GM12878 (cell line): ENCODE results near the gene IRF6. TPM values are rescaled to one million over a fixed set of nuclear protein-coding genes. Genes with fewer than 3 reads are reported as not detected.

Source experiments
- ATAC-seq: fragments of 200-7000 bp; cut with Tn5 transposase; 3 replicates; pipeline ENCODE4 v1.9.1; 2020; ENCODE audit warnings: mild to moderate bottlenecking, moderate library complexity
- BruUV-seq: library from RNA; stranded (reverse); fragments of 400-500 nt; replicated peaks from 2 replicates; lab custom pipeline; 2021; lab: Mats Ljungman, UMichigan
- CTCF ChIA-PET: fragments of 300-600 bp; sonication (Branson Sonifier 250); formaldehyde crosslinking; extraction: SDS; loops from one replicate; lab custom pipeline; 2021; ENCODE audit warnings: inconsistent platforms; lab: Yijun Ruan, JAX
- POLR2A ChIA-PET: fragments of 350-600 bp; formaldehyde crosslinking; extraction: SDS; loops from one replicate; lab custom pipeline; 2021; ENCODE audit warnings: inconsistent platforms; lab: Charles Lee
- RAD21 ChIA-PET: fragments of 300-600 bp; sonication (Branson Sonifier 250); formaldehyde crosslinking; loops from one replicate; lab custom pipeline; 2023; ENCODE audit warnings: antibody characterized with exemption; ENCODE audit not compliant: unreplicated experiment; lab: Charles Lee
- SMC1A ChIA-PET: fragments of 300-600 bp; sonication (Branson Sonifier 250); formaldehyde crosslinking; loops from one replicate; lab custom pipeline; 2023; ENCODE audit not compliant: unreplicated experiment, uncharacterized antibody; lab: Charles Lee
- DNase-seq: peaks from one replicate; pipeline ENCODE4 v3.0.0-alpha.2; 2011; ENCODE audit warnings: low read depth, low spot score
- FAIRE-seq: peaks from 3 replicates; lab custom pipeline; 2011; peaks lifted over from hg19 to GRCh38; lab: Jason Lieb, UNC
- H2AFZ ChIP-seq: 2 replicates; pipeline ENCODE4 v1.6.0; 2011; ENCODE audit warnings: low read depth, low read length, control low read depth; ENCODE audit not compliant: control insufficient read depth
- H3K27ac ChIP-seq: 2 replicates; pipeline ENCODE4 v1.5.1; 2011; ENCODE audit warnings: control low read depth; ENCODE audit not compliant: control insufficient read depth, insufficient read depth
- H3K27me3 ChIP-seq, 2 experiments: replicated peaks in 1 of 2; 2 replicates each; pipeline versions ENCODE4 v1.6.0 to v1.6.1; 2011; ENCODE audit warnings: low read length in 1 of 2; ENCODE audit not compliant: control insufficient read depth in 2 of 2, insufficient read depth in 2 of 2
- H3K36me3 ChIP-seq, 2 experiments: 2 replicates each; pipeline ENCODE4 v1.5.1; 2011; ENCODE audit warnings: low read length in 1 of 2; ENCODE audit not compliant: control insufficient read depth in 2 of 2, insufficient read depth in 2 of 2
- H3K4me1 ChIP-seq: 2 replicates; pipeline ENCODE4 v1.6.1; 2011; ENCODE audit warnings: mild to moderate bottlenecking, low read length, moderate library complexity, mixed read lengths; ENCODE audit not compliant: control insufficient read depth, insufficient read depth
- H3K4me2 ChIP-seq: 2 replicates; pipeline ENCODE4 v1.6.0; 2011; ENCODE audit warnings: control low read depth; ENCODE audit not compliant: control insufficient read depth, insufficient read depth
- H3K4me3 ChIP-seq: fragments of 200-600 bp; sonication (generic); 2 replicates; pipeline ENCODE4 v1.5.1; 2016
- H3K79me2 ChIP-seq: 2 replicates; pipeline ENCODE4 v1.6.0; 2011; ENCODE audit warnings: low read length; ENCODE audit not compliant: control insufficient read depth, insufficient read depth
- H3K9ac ChIP-seq: 2 replicates; pipeline ENCODE4 v1.8.0; 2011; ENCODE audit warnings: low read length, control low read depth, mixed read lengths; ENCODE audit not compliant: control insufficient read depth, insufficient read depth
- H3K9me3 ChIP-seq: replicated peaks from 3 replicates; pipeline ENCODE4 v1.5.1; 2011; ENCODE audit warnings: mild to moderate bottlenecking, low read length; ENCODE audit not compliant: control insufficient read depth, insufficient read depth
- H4K20me1 ChIP-seq: 2 replicates; pipeline ENCODE4 v1.6.0; 2011; ENCODE audit not compliant: control insufficient read depth, insufficient read depth
- BACH1 ChIP-seq: fragments of 450-650 bp; IDR thresholded peaks from 2 replicates; pipeline ENCODE4 v1.6.1; 2017; ENCODE audit warnings: mild to moderate bottlenecking, borderline replicate concordance
- CBFB ChIP-seq: IDR thresholded peaks from 2 replicates; pipeline ENCODE4 v1.6.1; 2016; ENCODE audit warnings: antibody characterized with exemption, low read depth
- FOXM1 ChIP-seq: IDR thresholded peaks from 2 replicates; pipeline ENCODE4 v1.6.1; 2012; ENCODE audit warnings: low read depth, mild to moderate bottlenecking, inconsistent platforms, low read length, moderate library complexity
- GATAD2B ChIP-seq: fragments of 450-650 bp; conservative IDR thresholded peaks from 2 replicates; pipeline ENCODE4 v1.6.1; 2017; ENCODE audit warnings: low read depth, mild to moderate bottlenecking, moderate library complexity
- NRF1 ChIP-seq: conservative IDR thresholded peaks from 2 replicates; pipeline ENCODE4 v1.6.1; 2011; ENCODE audit warnings: mild to moderate bottlenecking, low read depth, low read length, improper control_type of control experiment
- PAX8 ChIP-seq: fragments of 450-650 bp; IDR thresholded peaks from 2 replicates; pipeline ENCODE4 v1.6.1; 2017; ENCODE audit warnings: mild to moderate bottlenecking, moderate library complexity
- RFX5 ChIP-seq: IDR thresholded peaks from 2 replicates; pipeline ENCODE4 v1.6.1; 2011; ENCODE audit warnings: low read depth, low read length, improper control_type of control experiment
- SIN3A ChIP-seq: IDR thresholded peaks from 2 replicates; pipeline ENCODE4 v1.6.1; 2012; ENCODE audit warnings: low read depth, low read length, improper control_type of control experiment
- YY1 ChIP-seq: IDR thresholded peaks from 2 replicates; pipeline ENCODE4 v1.6.1; 2011; ENCODE audit warnings: low read depth, mild to moderate bottlenecking, low read length
- ZZZ3 ChIP-seq: IDR thresholded peaks from 2 replicates; pipeline ENCODE4 v1.6.1; 2011; ENCODE audit warnings: low read depth; ENCODE audit not compliant: control insufficient read depth, insufficient read length
- WGBS: methylation state at CpG from one replicate; pipeline ENCODE4 v1.1.6; 2016; ENCODE audit warnings: low lambda C conversion rate; ENCODE audit not compliant: insufficient replicate concordance, insufficient coverage; ENCODE audit errors: missing lambda C conversion rate; 5-methylcytosine and 5-hydroxymethylcytosine counted together
- in situ Hi-C: fragments of 300-500 bp; cut with MboI; formaldehyde crosslinking; loops from 9 replicates; pipeline ENCODE4 v1.14.3; 2018; ENCODE audit warnings: mixed read lengths
- intact Hi-C: fragments of 100-400 bp; cut with micrococcal nuclease; formaldehyde crosslinking; loops from one replicate; pipeline ENCODE4 v1.14.2; 2022; ENCODE audit not compliant: unreplicated experiment
- polyA plus RNA-seq, 11 experiments: library from polyadenylated mRNA; depleted of rRNA in 4 of 11; unstranded in 6 of 11; stranded (reverse) in 5 of 11; fragments of >200 nt; fragmentation: Nextera tagmentation in 4 of 11; fragmentation: Illumina TruSeq in 1 of 11; extraction: Ambion mirVana in 4 of 11; extraction: Trizol in 1 of 11; gene quantifications; 1 replicate in 1 of 11; 2 replicates in 10 of 11; pipeline versions ENCODE4 v1.2.1 to v1.2.3, GENCODE V29; 2011 to 2016; ENCODE audit warnings: inconsistent platforms in 2 of 11, missing spikeins in 2 of 11, low read depth in 1 of 11
- total RNA-seq, 4 experiments: library from RNA; depleted of rRNA in 3 of 4; stranded (reverse); fragments of >200 nt in 3 of 4; fragmentation: Illumina TruSeq in 1 of 4; extraction: Trizol in 1 of 4; gene quantifications; 2 replicates each; pipeline versions ENCODE4 v1.2.1 to v1.2.3, GENCODE V29; 2013 to 2021
- TF ChIP-seq, protein P1 (sequence below): fragments of 450-650 bp; IDR thresholded peaks from 2 replicates; pipeline ENCODE4 v1.6.1; 2017; ENCODE audit warnings: antibody characterized with exemption, mild to moderate bottlenecking, moderate library complexity
- TF ChIP-seq, protein P2 (sequence below): fragments of 450-650 bp; conservative IDR thresholded peaks from 2 replicates; pipeline ENCODE4 v1.6.1; 2017; ENCODE audit warnings: mild to moderate bottlenecking, moderate library complexity
- TF ChIP-seq, protein P3 (sequence below): fragments of 450-650 bp; IDR thresholded peaks from 2 replicates; pipeline ENCODE4 v1.6.1; 2017; ENCODE audit warnings: mild to moderate bottlenecking

IRF6 gene
- total and polyA plus RNA-seq, 10 of the 15 experiments (the other 5 are each of a cell fraction or from before 2014, with no cell fraction given): 0.04 to 0.50 (median 0.09) TPM; not detected in 1

DNA sequence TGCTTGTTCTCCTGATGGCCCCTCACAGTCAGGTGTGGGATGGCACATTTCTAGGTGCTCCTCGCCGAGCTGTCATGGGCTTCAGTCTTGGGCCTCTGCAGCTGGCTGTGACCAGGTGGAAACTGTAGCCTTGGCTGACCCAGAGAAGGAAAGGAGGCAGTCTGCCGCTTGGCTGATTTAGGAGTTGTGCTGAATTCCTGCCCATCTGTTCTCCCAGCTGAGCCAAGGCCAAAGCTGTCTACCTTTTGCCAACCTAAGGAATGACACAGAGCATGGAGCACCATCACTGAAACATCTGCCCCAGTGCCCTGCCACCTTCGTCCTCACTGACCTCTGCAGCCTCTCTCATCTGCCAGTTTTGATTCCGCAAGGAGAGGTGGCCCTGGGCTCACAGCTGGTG lies 49.7 kb upstream of the IRF6 start (continued):
- no peak for TF ChIP-seq PAX8

DNA sequence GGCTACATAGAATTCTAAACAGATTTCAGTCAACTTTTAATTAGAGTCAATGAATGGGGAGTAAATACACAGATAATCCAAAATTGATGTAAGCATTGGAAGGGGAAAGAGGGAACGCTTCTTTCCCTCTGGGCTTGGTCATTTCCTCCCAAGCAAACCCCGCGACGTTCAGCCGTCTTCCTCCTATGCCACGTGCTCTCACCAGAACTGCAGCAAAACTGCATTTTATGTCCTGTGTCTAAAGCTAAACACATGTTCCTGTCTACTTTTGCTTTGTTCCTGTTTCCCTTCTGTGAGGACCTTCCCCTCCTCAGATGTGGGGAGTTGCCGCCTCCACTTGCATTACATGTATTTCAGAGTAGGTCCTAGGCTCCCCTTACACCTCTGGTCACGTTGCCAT lies 49.1 kb upstream of the IRF6 start:
- H3K79me2 ChIP-seq: no peaks in the 10 kb centered on the region
- TF ChIP-seq, protein P1, sequence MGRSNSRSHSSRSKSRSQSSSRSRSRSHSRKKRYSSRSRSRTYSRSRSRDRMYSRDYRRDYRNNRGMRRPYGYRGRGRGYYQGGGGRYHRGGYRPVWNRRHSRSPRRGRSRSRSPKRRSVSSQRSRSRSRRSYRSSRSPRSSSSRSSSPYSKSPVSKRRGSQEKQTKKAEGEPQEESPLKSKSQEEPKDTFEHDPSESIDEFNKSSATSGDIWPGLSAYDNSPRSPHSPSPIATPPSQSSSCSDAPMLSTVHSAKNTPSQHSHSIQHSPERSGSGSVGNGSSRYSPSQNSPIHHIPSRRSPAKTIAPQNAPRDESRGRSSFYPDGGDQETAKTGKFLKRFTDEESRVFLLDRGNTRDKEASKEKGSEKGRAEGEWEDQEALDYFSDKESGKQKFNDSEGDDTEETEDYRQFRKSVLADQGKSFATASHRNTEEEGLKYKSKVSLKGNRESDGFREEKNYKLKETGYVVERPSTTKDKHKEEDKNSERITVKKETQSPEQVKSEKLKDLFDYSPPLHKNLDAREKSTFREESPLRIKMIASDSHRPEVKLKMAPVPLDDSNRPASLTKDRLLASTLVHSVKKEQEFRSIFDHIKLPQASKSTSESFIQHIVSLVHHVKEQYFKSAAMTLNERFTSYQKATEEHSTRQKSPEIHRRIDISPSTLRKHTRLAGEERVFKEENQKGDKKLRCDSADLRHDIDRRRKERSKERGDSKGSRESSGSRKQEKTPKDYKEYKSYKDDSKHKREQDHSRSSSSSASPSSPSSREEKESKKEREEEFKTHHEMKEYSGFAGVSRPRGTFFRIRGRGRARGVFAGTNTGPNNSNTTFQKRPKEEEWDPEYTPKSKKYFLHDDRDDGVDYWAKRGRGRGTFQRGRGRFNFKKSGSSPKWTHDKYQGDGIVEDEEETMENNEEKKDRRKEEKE: no peak
- TF ChIP-seq ZZZ3 (no peak), NRF1 (no peak), RFX5 (no peak), YY1 (no peak), BACH1 (no peak), GATAD2B (no peak), FOXM1 (no peak), CBFB (no peak), SIN3A (no peak)
- TF ChIP-seq, protein P2, sequence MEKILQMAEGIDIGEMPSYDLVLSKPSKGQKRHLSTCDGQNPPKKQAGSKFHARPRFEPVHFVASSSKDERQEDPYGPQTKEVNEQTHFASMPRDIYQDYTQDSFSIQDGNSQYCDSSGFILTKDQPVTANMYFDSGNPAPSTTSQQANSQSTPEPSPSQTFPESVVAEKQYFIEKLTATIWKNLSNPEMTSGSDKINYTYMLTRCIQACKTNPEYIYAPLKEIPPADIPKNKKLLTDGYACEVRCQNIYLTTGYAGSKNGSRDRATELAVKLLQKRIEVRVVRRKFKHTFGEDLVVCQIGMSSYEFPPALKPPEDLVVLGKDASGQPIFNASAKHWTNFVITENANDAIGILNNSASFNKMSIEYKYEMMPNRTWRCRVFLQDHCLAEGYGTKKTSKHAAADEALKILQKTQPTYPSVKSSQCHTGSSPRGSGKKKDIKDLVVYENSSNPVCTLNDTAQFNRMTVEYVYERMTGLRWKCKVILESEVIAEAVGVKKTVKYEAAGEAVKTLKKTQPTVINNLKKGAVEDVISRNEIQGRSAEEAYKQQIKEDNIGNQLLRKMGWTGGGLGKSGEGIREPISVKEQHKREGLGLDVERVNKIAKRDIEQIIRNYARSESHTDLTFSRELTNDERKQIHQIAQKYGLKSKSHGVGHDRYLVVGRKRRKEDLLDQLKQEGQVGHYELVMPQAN: no peak
- TF ChIP-seq, protein P3, sequence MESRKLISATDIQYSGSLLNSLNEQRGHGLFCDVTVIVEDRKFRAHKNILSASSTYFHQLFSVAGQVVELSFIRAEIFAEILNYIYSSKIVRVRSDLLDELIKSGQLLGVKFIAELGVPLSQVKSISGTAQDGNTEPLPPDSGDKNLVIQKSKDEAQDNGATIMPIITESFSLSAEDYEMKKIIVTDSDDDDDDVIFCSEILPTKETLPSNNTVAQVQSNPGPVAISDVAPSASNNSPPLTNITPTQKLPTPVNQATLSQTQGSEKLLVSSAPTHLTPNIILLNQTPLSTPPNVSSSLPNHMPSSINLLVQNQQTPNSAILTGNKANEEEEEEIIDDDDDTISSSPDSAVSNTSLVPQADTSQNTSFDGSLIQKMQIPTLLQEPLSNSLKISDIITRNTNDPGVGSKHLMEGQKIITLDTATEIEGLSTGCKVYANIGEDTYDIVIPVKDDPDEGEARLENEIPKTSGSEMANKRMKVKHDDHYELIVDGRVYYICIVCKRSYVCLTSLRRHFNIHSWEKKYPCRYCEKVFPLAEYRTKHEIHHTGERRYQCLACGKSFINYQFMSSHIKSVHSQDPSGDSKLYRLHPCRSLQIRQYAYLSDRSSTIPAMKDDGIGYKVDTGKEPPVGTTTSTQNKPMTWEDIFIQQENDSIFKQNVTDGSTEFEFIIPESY: no peak
- no peaks in the 10 kb centered on the region; the same call in 2 of the 3 replicates for H3K9me3 ChIP-seq
- no peaks in the 10 kb centered on the region for H4K20me1 ChIP-seq
- 82% methylated on average over 8 of the region's 8 CpGs for WGBS
- H3K4me1 ChIP-seq: no peaks in the 10 kb centered on the region
- FAIRE-seq (no peak), DNase-seq (no peak), ATAC-seq (no peak)
- BruUV-seq: no TSS peak
- ChIA-PET POLR2A (interaction anchor here (1.0 kb wide), 1 partner anchor 10 kb away, joined by 3 read pairs; no protein-coding TSS in a partner anchor), CTCF (interaction anchor here (1.0 to 2.7 kb wide), 2 partner anchors 8 to 10 kb away, joined by 3 to 9 read pairs; no protein-coding TSS in a partner anchor), RAD21 (no interaction called here), SMC1A (no interaction called here)
- no peak overlapping the region for H3K4me2 ChIP-seq
- H3K27me3 ChIP-seq: no peaks in the 10 kb centered on the region
- H3K27ac ChIP-seq: no peak overlapping the region
- no peak overlapping the region for H3K9ac ChIP-seq
- H3K36me3 ChIP-seq: peaks cover 5 to 10% of the 10 kb centered on the region in 2 experiments; a peak in 3 of 4 replicates
- in situ Hi-C loops: no loop called here
- no peak overlapping the region for H2AFZ ChIP-seq
- intact Hi-C loops: no loop called here
- no peak overlapping the region for H3K4me3 ChIP-seq
